ENCODE data around the gene STH.

DNA sequence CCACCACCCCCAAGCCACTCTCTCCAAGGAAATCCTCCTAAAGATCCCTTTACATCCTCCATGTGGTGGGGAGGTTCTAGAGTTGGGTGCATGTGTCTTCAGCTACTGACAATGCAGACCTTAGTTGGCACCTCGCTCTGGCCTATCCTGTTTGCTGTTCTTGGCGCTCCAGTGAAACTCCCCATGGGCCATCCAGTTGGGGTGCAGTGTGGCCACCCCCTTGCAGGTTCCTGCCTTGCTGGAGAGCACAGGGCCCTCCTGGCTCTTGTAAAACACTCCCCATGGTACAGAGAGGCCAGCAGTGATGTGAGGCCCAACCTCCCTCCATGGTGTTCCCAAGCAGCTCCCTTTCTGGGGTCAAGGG lies 22.7 kb upstream of the STH start:
- TF ChIP-seq, protein P1, sequence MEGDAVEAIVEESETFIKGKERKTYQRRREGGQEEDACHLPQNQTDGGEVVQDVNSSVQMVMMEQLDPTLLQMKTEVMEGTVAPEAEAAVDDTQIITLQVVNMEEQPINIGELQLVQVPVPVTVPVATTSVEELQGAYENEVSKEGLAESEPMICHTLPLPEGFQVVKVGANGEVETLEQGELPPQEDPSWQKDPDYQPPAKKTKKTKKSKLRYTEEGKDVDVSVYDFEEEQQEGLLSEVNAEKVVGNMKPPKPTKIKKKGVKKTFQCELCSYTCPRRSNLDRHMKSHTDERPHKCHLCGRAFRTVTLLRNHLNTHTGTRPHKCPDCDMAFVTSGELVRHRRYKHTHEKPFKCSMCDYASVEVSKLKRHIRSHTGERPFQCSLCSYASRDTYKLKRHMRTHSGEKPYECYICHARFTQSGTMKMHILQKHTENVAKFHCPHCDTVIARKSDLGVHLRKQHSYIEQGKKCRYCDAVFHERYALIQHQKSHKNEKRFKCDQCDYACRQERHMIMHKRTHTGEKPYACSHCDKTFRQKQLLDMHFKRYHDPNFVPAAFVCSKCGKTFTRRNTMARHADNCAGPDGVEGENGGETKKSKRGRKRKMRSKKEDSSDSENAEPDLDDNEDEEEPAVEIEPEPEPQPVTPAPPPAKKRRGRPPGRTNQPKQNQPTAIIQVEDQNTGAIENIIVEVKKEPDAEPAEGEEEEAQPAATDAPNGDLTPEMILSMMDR (IDR thresholded peaks at IDR 0.05 in 8 of 11, conservative IDR thresholded peaks at IDR 0.05 in 3 of 11) = no peak
- TF ChIP-seq POLR2A (IDR thresholded peaks at IDR 0.05) = no peak
